DOHH2 (cell line): Measurements from ENCODE around the gene POLR1C.

ENCODE experiments used
- CTCF ChIP-seq: fragments of 200-600 bp; sonication (generic); IDR thresholded peaks from one replicate; pipeline ENCODE4 v1.5.1; 2014; ENCODE audit warnings: antibody characterized with exemption, mild to moderate bottlenecking, low read depth, low read length; ENCODE audit not compliant: poor library complexity, severe bottlenecking
- EZH2phosphoT487 ChIP-seq: fragments of 200-600 bp; sonication (generic); IDR thresholded peaks from 2 replicates; pipeline ENCODE4 v1.6.1; 2017; ENCODE audit warnings: borderline replicate concordance, mild to moderate bottlenecking, antibody characterized with exemption, low read length, moderate library complexity, mixed read lengths

GRCh38 chr6:43524483-43524961 is 7.6 kb downstream of the POLR1C start:
- TF ChIP-seq CTCF (no peak), EZH2phosphoT487 (no peak)
